GM12878 (cell line): ENCODE measurements around the gene TRPM1. TPM values are rescaled to one million over a fixed set of nuclear protein-coding genes. Genes with fewer than 3 reads are reported as not detected.
A peak's percentile ranks its signal among the peaks of the same experiment; 100 is the strongest.

Source experiments
- CREM ChIP-seq: IDR thresholded peaks from 2 replicates; pipeline ENCODE4 v1.6.1; 2014; ENCODE audit warnings: antibody characterized with exemption, low read depth
- GABPA ChIP-seq: IDR thresholded peaks from 2 replicates; pipeline ENCODE4 v1.6.1; 2014; ENCODE audit warnings: antibody characterized with exemption, low read depth, mild to moderate bottlenecking, inconsistent platforms
- HDAC6 ChIP-seq: fragments of 200-600 bp; sonication (generic); IDR thresholded peaks from one replicate; pipeline ENCODE4 v1.8.0; 2017; ENCODE audit warnings: antibody characterized with exemption; ENCODE audit not compliant: unreplicated experiment
- IRF4 ChIP-seq: IDR thresholded peaks from 2 replicates; pipeline ENCODE4 v1.6.1; 2011; ENCODE audit warnings: low read depth, low read length
- MTA3 ChIP-seq: IDR thresholded peaks from 2 replicates; pipeline ENCODE4 v1.6.1; 2012; ENCODE audit warnings: low read length, inconsistent platforms, borderline replicate concordance
- NFIC ChIP-seq: IDR thresholded peaks from 2 replicates; pipeline ENCODE4 v1.6.1; 2012; ENCODE audit warnings: low read depth, mild to moderate bottlenecking, inconsistent platforms, low read length, moderate library complexity
- POLR2AphosphoS5 ChIP-seq: IDR thresholded peaks from 2 replicates; pipeline ENCODE4 v1.6.1; 2011; ENCODE audit warnings: mild to moderate bottlenecking, low read length, inconsistent platforms
- RCOR1 ChIP-seq: conservative IDR thresholded peaks from 2 replicates; pipeline ENCODE4 v1.6.1; 2012; ENCODE audit warnings: low read depth, low read length, improper control_type of control experiment
- SP1 ChIP-seq: IDR thresholded peaks from one replicate; pipeline ENCODE4 v1.6.1; 2011; ENCODE audit warnings: low read depth, low read length
- SREBF1 ChIP-seq: IDR thresholded peaks from 2 replicates; pipeline ENCODE4 v1.6.1; 2012; ENCODE audit warnings: mild to moderate bottlenecking, low read length
- TAF1 ChIP-seq: IDR thresholded peaks from 2 replicates; pipeline ENCODE4 v1.6.1; 2011; ENCODE audit warnings: mild to moderate bottlenecking, low read depth, low read length, borderline replicate concordance
- TCF12 ChIP-seq: IDR thresholded peaks from 2 replicates; pipeline ENCODE4 v1.6.1; 2011; ENCODE audit warnings: low read depth, mild to moderate bottlenecking, low read length
- ZZZ3 ChIP-seq: IDR thresholded peaks from 2 replicates; pipeline ENCODE4 v1.6.1; 2011; ENCODE audit warnings: low read depth; ENCODE audit not compliant: control insufficient read depth, insufficient read length
- polyA plus RNA-seq, 11 experiments: library from polyadenylated mRNA; depleted of rRNA in 4 of 11; unstranded in 6 of 11; stranded (reverse) in 5 of 11; fragments of >200 nt; fragmentation: Nextera tagmentation in 4 of 11; fragmentation: Illumina TruSeq in 1 of 11; extraction: Ambion mirVana in 4 of 11; extraction: Trizol in 1 of 11; gene quantifications; 1 replicate in 1 of 11; 2 replicates in 10 of 11; pipeline versions ENCODE4 v1.2.1 to v1.2.3, GENCODE V29; 2011 to 2016; ENCODE audit warnings: inconsistent platforms in 2 of 11, missing spikeins in 2 of 11, low read depth in 1 of 11
- total RNA-seq, 4 experiments: library from RNA; depleted of rRNA in 3 of 4; stranded (reverse); fragments of >200 nt in 3 of 4; fragmentation: Illumina TruSeq in 1 of 4; extraction: Trizol in 1 of 4; gene quantifications; 2 replicates each; pipeline versions ENCODE4 v1.2.1 to v1.2.3, GENCODE V29; 2013 to 2021
- TF ChIP-seq, protein P1 (sequence below): fragments of 450-650 bp; IDR thresholded peaks from 2 replicates; pipeline ENCODE4 v1.6.1; 2016; ENCODE audit warnings: mild to moderate bottlenecking, moderate library complexity, borderline replicate concordance
- TF ChIP-seq, protein P2 (sequence below): IDR thresholded peaks from 2 replicates; pipeline ENCODE4 v1.6.1; 2011; ENCODE audit warnings: low read depth, mild to moderate bottlenecking, low read length, moderate library complexity, borderline replicate concordance; ENCODE audit errors: extremely low read depth
- TF ChIP-seq, protein P3 (sequence below): fragments of 450-650 bp; IDR thresholded peaks from 2 replicates; pipeline ENCODE4 v1.6.1; 2018; ENCODE audit warnings: borderline replicate concordance, mild to moderate bottlenecking; ENCODE audit not compliant: partially characterized antibody
- TF ChIP-seq, protein P4 (sequence below): fragments of 450-650 bp; IDR thresholded peaks from 2 replicates; pipeline ENCODE4 v1.6.1; 2016; ENCODE audit warnings: mild to moderate bottlenecking

Gene TRPM1
- total and polyA plus RNA-seq, 10 of the 15 experiments (the other 5 are each of a cell fraction or from before 2014, with no cell fraction given): 0.01 to 0.10 (median 0.05) TPM; not detected in 4

DNA sequence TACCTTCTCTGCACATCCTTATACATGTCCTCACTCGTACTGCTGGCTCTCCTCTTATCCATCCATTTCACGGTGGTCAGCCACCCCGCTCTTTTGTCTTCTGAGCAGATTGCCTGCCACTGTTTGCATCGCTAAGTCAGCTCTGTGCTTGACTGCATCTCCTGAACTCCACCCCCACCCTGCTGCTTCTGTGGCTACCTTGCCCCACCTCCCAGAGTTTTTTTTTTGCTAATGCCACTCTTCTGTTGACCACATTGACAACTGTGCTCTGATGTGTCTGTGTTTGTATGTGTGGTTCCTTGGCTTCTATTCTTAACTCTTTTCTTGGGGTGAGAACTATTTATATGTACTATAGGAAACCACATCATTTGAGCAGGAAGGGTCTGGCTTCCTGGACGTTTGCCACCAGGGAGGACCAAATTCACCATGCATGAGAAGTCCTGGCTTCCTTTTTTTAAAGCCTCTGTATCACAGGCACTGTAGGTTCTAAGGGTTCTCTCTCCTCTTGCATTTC, 97.2 kb downstream of the TRPM1 start (continued):
- TF ChIP-seq TAF1 (peak; percentile 60; the same call in 1 of the 2 replicates), NFIC (peak; percentile 97), RCOR1 (peak; percentile 91), GABPA (peak; percentile 43; the same call in 1 of the 2 replicates), SREBF1 (no peak), POLR2AphosphoS5 (no peak), SP1 (peak; percentile 83), TCF12 (peak; percentile 61; the same call in 1 of the 2 replicates), IRF4 (peak; percentile 60; the same call in 1 of the 2 replicates), HDAC6 (no peak), CREM (peak; percentile 90), ZZZ3 (no peak), MTA3 (peak; percentile 91; the same call in 1 of the 2 replicates)
- TF ChIP-seq, protein P1, sequence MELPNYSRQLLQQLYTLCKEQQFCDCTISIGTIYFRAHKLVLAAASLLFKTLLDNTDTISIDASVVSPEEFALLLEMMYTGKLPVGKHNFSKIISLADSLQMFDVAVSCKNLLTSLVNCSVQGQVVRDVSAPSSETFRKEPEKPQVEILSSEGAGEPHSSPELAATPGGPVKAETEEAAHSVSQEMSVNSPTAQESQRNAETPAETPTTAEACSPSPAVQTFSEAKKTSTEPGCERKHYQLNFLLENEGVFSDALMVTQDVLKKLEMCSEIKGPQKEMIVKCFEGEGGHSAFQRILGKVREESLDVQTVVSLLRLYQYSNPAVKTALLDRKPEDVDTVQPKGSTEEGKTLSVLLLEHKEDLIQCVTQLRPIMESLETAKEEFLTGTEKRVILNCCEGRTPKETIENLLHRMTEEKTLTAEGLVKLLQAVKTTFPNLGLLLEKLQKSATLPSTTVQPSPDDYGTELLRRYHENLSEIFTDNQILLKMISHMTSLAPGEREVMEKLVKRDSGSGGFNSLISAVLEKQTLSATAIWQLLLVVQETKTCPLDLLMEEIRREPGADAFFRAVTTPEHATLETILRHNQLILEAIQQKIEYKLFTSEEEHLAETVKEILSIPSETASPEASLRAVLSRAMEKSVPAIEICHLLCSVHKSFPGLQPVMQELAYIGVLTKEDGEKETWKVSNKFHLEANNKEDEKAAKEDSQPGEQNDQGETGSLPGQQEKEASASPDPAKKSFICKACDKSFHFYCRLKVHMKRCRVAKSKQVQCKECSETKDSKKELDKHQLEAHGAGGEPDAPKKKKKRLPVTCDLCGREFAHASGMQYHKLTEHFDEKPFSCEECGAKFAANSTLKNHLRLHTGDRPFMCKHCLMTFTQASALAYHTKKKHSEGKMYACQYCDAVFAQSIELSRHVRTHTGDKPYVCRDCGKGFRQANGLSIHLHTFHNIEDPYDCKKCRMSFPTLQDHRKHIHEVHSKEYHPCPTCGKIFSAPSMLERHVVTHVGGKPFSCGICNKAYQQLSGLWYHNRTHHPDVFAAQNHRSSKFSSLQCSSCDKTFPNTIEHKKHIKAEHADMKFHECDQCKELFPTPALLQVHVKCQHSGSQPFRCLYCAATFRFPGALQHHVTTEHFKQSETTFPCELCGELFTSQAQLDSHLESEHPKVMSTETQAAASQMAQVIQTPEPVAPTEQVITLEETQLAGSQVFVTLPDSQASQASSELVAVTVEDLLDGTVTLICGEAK: no peak
- TF ChIP-seq, protein P2, sequence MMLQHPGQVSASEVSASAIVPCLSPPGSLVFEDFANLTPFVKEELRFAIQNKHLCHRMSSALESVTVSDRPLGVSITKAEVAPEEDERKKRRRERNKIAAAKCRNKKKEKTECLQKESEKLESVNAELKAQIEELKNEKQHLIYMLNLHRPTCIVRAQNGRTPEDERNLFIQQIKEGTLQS: no peak
- TF ChIP-seq, protein P3, sequence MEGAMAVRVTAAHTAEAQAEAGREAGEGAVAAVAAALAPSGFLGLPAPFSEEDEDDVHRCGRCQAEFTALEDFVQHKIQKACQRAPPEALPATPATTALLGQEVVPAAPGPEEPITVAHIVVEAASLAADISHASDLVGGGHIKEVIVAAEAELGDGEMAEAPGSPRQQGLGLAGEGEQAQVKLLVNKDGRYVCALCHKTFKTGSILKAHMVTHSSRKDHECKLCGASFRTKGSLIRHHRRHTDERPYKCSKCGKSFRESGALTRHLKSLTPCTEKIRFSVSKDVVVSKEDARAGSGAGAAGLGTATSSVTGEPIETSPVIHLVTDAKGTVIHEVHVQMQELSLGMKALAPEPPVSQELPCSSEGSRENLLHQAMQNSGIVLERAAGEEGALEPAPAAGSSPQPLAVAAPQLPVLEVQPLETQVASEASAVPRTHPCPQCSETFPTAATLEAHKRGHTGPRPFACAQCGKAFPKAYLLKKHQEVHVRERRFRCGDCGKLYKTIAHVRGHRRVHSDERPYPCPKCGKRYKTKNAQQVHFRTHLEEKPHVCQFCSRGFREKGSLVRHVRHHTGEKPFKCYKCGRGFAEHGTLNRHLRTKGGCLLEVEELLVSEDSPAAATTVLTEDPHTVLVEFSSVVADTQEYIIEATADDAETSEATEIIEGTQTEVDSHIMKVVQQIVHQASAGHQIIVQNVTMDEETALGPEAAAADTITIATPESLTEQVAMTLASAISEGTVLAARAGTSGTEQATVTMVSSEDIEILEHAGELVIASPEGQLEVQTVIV: no peak
- TF ChIP-seq, protein P4, sequence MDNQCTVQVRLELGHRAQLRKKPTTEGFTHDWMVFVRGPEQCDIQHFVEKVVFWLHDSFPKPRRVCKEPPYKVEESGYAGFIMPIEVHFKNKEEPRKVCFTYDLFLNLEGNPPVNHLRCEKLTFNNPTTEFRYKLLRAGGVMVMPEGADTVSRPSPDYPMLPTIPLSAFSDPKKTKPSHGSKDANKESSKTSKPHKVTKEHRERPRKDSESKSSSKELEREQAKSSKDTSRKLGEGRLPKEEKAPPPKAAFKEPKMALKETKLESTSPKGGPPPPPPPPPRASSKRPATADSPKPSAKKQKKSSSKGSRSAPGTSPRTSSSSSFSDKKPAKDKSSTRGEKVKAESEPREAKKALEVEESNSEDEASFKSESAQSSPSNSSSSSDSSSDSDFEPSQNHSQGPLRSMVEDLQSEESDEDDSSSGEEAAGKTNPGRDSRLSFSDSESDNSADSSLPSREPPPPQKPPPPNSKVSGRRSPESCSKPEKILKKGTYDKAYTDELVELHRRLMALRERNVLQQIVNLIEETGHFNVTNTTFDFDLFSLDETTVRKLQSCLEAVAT: peak; percentile 100
